Left ventricle myocardium superior (tissue), 1 donor: Measurements from ENCODE around the gene PRKN. TPM values are rescaled to one million over a fixed set of nuclear protein-coding genes. Genes with fewer than 3 reads are reported as not detected.
A peak's percentile ranks its signal among the peaks of the same experiment; 100 is the strongest.

Source experiments
- ATAC-seq: fragments of 200-7000 bp; cut with Tn5 transposase; one replicate; pipeline ENCODE4 v1.9.1; 2020; ENCODE audit warnings: mild to moderate bottlenecking, moderate library complexity
- DNase-seq: peaks from one replicate; pipeline ENCODE4 v3.0.0-alpha.2; 2020
- intact Hi-C: fragments of 100-400 bp; cut with micrococcal nuclease; formaldehyde crosslinking; loops from one replicate; pipeline ENCODE4 v1.11.0; 2022
- total RNA-seq: library from RNA; stranded (reverse); fragmentation: NEBNext Ultra II Directional; extraction: Animal tissue kit (Norgen Biotek cat#: 25700); gene quantifications from one replicate; pipeline ENCODE4 v1.2.1, GENCODE V29; 2021
- donor health status: DM: no; HTN: yes; CAD: no; lungs with severe emphysema.

PRKN gene
- total RNA-seq, 1 donor from 2014 or later: 23.1 TPM

DNA sequence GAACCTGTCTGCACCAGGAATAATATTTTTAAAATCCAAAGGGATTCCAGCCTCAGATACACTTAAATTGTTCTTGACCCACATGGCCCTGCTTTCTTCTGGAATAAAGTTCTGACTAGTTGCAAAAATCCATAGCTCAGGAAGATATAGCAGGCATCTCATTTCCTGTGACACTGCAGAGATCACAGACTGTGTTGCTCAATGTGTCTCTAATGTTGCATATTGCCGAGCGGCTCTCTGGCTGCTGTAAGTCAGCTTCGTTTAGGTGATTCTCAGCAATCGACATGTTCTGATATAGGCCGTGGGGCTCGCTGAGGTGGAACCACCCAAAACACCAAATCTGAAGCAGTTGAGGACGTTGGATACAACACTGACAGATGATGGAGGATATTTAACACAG, 955.4 kb downstream of the PRKN start:
- ATAC-seq (no peak), DNase-seq (no peak)
- intact Hi-C loops: no loop called here

DNA sequence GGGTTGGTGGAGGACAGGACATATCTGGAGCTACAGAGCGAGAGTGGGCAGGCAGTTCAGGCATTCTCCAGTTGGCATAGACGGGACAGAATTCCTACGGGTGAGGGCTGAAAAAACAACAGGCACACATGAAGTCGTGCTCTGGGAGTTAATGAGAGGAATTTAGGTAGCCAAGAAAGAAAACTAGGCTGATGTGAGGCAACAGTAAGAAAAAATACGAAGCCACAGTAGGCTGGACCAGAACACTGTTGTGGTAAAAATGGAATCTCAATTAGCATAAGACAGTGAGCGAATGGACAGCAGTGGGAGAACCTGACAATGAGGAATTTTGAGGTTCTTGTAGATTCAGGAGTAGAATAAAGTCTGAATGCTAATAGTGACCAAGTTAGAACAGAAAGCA, 965.6 kb downstream of the PRKN start:
- ATAC-seq (no peak), DNase-seq (no peak)
- intact Hi-C loops: no loop called here

DNA sequence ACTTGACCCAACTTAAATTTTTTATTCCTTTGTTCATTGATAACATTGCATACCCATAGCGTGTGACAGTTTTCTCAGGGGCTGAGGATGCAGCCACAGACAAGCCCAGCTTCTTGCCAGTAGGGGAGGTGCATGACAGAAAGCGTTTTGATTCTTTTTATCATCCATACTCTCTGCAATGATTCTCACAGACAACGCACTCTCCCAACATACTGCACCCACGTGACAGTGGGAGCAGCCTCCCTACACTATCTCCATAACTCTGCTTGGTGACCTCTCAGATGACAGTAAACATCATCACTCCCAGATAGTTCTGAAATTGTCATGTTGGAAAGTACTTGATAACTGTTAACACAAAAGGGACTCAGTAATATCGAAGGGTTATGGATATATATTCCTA, 972.5 kb downstream of the PRKN start:
- ATAC-seq: no peak
- intact Hi-C loops: no loop called here
- no peak for DNase-seq

DNA sequence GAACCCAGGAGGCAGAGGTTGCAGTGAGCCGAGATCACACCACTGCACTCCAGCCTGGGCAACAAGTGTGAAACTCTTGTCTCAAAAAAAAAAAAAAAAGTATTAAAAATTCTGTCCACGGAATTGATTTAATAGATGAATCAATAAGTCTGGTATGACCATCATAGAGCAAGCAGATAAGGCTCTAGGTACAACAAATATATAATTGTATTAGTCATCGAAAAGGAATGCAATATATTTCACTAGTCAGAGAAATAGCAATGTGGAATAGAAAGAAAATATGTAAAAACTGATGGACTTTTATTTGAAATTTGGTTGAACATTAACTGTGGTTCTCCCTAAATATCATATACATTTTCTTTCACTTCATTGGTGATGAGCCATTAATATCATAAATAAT, 976.9 kb downstream of the PRKN start:
- ATAC-seq: no peak
- intact Hi-C loops: no loop called here
- DNase-seq: no peak

DNA sequence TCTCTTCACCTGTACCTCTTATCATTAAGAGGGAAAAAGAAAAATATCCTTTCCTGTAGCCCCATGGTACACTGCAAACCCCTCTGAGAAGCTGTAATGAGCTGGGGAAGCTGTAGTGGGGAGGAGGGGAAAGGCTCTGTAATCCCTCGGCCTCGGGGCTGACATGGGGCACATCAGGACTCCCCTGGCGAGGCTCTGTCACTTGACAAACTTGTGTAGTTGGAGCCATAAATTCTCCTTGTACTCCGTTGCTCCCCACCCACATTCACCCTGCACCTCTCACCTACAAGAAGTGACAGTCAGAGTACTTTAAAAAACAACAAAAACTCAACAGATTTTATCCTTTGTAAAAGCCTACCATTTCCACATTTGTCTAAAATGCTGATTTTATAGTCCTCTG, 978.0 kb downstream of the PRKN start:
- no peak for ATAC-seq

DNA sequence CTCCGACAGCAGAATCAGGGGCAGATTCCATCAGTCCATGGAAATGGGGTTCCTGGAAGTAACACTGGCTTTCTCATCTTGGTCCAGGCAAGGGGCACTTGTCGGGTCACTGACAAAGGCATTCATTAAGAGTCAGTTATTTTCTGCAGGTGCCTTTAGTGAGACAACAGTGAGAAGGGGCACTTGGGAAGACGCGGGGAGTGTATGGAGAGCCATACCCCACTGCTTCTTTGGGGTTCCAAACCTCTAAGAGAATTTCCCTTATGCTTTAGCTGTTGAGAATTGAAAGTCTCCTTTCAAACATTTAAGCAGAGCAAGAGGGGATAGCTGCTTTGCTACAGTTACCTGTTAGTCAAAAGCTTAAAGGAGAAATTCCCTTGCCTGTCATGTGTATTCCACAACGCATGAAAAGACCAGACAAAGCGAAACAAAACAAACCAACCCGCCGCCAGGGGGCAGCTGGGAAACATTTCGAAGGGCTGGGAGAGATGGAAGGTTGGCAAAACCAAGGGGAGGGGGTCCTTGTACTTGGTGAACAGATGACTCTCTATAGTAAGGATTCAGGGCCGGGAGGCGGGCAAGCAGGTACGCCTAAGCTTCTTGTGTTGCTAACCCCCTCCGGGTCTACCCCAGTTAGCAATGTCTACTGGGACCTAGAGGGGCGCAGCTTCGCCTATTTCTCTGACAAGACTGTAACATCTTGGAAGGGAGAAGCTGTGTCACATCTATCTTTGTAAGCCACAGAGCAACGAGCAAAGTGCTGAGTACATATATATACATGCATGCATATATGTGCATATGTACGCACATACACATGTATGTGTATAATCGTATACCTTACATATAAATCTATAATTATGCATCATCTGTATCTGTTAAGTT, 978.8 kb downstream of the PRKN start:
- ATAC-seq: peak; percentile 25
- intact Hi-C loops: no loop called here
- DNase-seq: peak; percentile 61

More for the DNA sequence above, 978.0 kb downstream of the PRKN start:
- no peak for DNase-seq
- intact Hi-C loops: no loop called here

DNA sequence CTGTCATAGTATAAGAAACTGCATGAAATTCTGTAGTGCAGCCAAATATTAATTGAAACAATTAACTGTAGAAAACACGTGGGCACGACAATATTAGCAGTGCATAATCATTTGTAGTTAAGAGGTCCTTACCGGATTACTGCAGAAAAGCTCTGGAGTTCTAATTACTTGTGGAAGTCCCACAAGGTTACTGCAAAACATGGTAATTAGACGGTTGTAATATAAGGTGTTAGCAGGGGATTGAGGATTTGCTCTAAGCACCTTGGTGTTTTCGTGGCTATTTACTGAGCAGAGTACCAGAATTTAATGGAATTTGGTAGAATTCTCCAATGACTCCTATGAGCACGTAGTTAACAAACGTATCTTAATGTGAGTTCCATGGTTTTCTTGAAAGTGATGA, 980.1 kb downstream of the PRKN start:
- intact Hi-C loops: no loop called here
- ATAC-seq: no peak
- DNase-seq: no peak

DNA sequence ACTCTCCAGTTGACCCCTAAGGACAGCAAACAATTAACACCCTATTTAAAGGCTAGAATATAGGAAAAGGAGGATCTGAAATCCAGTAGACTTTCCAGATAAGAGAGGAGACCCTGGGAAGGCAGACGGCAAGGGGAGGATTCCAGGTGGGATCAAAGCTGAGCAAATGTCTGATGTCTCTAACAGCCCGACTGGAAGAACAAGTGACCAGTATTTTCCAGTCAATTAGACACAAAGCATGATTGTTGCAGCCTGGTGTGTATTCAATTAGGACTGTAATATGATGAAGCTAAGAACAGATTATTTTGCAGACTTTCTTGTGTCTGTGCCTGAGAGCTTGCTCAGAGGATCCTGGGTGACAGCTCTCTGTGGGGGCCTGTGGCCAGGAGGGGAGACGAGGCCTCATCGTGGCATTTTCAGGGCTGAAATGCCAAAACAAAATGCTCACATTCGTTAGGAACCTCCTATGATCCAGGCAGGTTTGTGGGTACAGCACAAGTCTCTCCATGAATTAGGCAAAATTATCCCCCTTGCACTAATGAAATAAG, 981.9 kb downstream of the PRKN start:
- no peak for DNase-seq
- intact Hi-C loops: no loop called here
- no peak for ATAC-seq

DNA sequence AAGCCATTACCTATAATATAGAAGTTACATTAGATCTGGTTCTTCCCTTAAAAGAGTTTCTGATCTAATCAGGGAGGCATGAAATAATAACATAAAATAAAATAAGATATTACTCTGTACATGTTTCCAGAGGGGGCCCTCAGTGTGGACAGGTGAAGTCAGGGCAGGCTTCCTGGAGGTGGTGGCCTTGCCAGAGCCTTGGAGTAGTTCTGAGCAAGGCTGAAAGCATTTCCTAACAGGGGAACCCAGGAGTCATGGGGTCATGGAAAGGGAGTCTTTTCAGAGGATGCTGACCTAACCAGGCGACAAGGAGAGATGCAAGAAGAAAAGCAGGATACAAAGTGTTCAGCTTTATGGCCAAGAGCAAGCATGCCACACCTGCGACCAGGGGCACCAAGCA, 982.4 kb downstream of the PRKN start:
- intact Hi-C loops: no loop called here
- no peak for ATAC-seq

DNA sequence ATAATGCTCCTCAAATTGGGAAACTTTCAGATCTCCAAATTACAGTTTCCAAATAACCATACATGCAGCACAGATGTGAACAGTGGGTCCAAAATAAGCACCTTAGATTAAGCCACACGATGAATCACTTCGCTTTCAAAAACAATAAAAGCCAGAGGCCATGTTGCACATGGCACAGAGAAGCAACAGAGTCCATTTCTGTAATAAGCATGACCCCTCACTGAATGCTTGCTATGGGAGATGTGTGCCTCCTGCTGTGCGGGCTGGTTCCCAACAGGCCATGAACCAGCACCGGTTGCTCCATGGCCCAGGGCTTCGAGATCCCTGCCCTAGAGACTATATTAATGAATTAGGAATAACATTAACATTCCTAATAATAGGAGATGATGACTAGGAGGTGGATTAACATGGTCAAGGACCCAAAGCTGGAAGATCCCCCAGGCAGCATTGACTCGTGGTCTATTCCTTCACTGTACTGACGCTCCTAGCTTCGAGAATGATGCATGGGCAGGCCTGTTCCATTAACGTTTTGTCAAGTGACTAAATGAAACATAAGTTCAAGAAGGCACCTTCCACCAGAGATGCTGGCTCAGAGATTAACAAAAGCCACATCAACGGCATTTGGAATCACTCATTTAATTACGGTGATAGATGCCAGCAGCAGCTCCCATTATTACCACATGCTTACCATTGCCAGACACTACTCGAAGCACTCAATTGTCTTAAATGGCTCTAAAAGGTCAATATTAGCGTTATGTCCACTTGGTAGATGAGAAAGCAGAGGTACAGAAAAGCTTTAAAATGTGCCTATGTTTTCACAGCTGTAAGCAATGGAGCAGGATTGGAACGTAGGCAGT, 983.1 kb downstream of the PRKN start:
- intact Hi-C loops: no loop called here
- no peak for ATAC-seq
- no peak for DNase-seq

More for the DNA sequence above, 982.4 kb downstream of the PRKN start:
- no peak for DNase-seq

DNA sequence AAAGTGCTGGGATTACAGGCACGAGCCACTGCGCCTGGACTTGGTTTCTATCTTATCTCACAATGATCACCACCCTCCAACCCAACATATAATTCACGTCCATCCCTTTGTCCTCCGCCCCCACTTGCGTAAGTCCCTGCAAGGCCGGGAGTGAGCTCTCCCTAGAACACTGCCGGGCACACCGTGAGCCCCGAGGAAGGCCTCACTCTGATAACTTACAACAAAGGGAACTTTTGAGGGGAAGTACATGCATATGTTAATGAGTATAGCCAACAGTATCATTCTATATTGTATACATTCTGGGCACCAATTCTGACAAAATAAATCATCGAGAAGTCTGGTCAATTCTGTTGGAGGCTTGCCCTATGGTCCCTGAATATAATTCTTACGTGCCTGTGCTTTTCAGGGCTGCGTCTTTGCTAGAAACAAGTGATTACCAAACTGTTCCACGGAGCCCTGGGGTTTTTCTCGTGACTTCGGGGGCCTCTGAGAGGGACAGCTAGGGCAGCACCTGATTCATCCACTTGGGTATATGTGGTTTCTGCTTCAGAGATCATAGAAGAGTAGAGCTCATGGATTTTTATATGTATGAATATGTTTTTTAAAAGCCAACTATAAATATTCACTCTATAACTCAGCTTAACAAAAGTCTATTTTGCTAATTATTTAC, 983.9 kb downstream of the PRKN start:
- intact Hi-C loops: no loop called here
- DNase-seq (no peak), ATAC-seq (no peak)

DNA sequence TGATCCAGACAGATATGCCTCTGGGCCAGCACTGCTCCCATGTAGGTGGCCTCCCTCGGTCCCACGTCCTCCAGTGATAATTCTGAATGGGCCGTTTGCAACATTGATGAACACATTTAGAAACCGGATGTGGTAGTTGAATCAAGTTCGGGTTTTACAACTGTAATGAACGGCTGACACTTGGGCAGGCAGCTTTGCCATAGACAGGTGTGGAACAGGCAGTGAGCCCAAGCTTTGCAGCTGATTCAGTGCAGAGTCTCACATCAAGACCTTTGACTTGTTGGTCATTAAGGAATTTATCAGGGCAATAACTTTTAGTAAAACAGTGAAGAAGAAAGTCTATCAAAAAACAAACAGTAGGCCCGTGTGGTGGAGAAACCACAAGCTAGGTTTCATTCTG, 987.1 kb downstream of the PRKN start:
- DNase-seq: no peak
- intact Hi-C loops: no loop called here
- ATAC-seq: no peak

DNA sequence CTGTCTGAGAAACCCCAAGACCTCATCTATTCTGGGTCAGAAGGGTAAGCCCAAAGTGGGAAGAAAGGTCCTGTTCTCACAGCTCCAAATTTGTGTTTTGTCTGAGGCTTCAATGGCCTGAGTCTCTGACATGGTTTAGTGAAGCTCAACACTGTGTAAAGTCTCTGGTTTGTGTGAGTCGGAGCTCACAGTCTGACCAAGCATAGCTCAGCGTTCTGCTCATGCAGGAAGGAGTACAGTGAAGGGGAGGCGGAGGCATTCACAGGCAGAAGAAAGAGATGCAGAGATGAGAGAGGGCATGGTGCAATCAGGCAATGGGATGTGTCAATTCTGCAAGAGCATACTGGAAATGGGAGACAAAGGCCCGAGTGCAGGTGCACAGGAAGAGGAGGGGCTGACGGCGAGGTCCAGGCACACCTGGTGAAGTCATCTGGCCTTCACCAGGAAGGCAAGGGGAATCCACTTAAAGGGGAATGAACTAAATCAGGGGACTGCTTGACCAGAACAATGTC, 990.7 kb downstream of the PRKN start:
- ATAC-seq (no peak), DNase-seq (no peak)
- intact Hi-C loops: no loop called here

DNA sequence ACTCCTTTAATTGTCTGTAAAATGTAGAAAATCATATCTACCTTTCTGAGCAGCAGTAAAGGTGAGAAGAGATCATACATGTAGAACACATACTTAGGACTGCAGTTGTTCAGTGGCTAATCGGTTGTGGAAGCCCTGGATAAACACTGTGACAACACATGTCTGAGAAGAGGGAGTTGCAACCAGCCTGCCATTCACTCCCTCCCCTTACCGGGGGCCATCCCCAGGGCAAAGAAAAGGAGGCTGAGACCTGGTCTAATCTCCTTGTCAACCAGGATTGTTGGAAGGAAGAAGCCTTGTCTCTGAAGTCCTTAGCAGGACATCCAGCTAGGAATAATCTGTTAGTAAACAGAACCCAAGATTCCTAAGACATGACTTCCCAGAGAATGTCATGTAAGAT, 991.2 kb downstream of the PRKN start:
- DNase-seq (no peak), ATAC-seq (no peak)
- intact Hi-C loops: no loop called here

DNA sequence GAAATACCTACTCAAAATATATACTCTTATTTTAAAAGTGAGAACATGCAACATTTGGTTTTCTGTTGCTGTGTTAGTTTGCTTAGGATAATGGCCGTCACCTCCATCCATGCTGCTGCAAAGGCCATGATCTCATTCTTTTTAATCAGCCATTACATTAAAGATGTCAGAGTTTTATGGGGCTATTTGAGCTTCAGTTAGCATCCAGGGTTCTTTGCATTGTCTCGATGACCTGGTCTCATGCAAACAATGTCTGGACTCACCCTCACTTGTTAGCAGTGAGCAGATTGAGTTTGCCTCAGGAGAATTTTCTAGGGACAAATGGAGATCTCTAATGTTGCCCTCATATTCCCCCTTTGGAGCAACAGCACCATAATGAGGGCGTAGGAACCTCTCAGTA, 995.0 kb downstream of the PRKN start:
- intact Hi-C loops: no loop called here
- DNase-seq: no peak
- no peak for ATAC-seq

DNA sequence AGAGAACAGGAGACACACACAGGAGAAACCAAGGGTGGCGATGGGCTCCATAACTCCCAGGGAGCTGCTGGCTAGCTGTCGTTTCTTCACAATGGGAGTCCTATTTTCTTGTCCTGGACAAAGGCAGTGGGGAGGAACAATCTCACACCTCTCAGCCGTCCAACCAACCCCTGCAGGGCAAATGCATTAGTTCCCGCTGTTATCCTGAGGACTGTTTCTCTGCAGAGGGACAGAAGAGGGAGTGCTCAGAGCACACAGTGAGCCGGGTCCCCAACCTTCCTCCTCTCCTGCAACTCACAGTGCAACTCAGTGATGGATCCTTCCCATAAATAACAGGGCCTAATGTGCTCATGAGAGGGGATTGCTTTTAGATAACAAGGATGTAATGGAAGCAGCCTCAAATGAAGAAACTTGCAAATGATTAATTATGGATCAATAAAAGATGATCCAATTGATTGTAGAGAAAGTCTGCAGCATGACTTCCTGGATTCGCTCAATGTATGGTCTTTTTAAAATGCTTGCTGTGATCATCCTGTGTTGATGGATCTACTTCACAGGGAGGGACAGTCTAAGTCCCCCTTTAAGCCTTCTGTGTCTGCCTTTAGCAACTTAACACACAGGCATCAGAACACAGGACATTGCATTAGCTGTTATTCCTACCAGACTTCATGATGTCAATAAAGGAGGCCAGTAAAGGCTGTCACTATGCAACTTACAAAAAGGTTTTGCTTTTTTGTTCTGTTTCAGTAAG, 1000.3 kb downstream of the PRKN start:
- DNase-seq: no peak
- intact Hi-C loops: no loop called here
- no peak for ATAC-seq

DNA sequence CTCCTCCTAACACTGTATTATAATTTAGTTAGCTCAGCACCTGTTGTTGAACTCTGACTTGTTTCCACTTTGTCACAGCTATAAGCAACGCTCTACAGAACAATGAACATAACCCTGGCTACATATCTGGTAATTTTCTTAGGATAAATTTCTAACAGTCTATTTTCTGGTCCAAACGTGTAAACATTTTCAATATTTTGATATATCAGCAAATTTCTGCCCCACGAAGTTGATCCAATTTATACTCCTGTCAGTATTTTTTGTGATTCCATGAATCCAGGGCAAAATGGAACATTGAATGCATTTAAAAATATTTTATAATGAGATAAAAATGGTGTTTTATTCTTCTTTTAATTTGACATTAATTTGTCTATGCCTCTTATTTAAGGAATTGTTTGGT, 1005.2 kb downstream of the PRKN start:
- no peak for ATAC-seq
- intact Hi-C loops: no loop called here
- DNase-seq: no peak

DNA sequence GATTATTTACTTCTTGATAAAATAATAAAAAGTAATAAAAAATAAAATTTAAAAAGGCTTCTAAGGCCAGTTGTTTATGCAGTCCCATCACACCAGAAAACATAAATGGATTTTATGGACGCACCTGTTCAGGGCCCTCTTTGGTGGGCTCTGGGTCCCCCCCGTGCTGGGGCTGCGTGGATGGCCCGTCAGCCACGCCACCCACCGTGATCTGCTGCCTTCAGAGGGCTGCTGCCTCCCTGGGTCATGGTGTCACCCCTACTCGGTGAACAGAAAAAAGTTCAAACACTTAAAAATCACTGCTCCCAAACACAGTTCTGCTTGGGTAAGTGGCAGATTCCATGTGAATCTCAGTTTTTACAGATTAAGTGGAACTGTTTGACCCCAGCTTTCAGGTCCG, 1006.1 kb downstream of the PRKN start:
- intact Hi-C loops: no loop called here
- DNase-seq (no peak), ATAC-seq (no peak)

DNA sequence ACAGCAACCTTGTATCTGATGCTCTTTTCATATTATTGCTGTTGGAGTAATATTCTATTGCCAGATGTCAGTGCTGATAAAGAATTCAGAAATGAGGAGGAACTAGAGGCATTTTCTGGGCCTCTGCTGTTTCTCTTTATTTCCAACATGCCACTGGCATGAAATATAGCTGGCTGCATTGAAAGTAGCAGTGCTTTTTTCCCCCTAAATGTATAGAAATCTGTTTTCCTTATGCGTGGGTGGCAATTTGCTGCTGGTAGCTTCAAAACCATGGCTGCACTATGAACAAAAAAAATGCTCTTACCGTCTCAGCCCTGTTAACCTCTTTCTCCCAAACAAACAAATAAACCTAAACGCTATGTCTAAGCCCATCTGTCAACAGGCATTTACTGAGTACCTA, 1011.4 kb downstream of the PRKN start:
- no peak for ATAC-seq
- no peak for DNase-seq
- intact Hi-C loops: no loop called here
